SK-N-SH treated with all-trans-retinoic acid at 6 μM for 48 hours (cell line): Measurements from ENCODE around the gene ANKRD44.

Source experiments
- BACH2 ChIP-seq: fragments of 250-450 bp; sonication (Bioruptor Pico); IDR thresholded peaks from 2 replicates; pipeline ENCODE4 v1.9.0; 2021; ENCODE audit warnings: mild to moderate bottlenecking, borderline replicate concordance
- GLIS3 ChIP-seq: fragments of 250-450 bp; sonication (Bioruptor Pico); IDR thresholded peaks from 2 replicates; pipeline ENCODE4 v1.5.0; 2020; ENCODE audit warnings: mild to moderate bottlenecking, moderate library complexity
- PATZ1 ChIP-seq: fragments of 250-450 bp; sonication (Bioruptor Pico); IDR thresholded peaks from 2 replicates; pipeline ENCODE4 v1.8.0; 2020; ENCODE audit warnings: mild to moderate bottlenecking, moderate library complexity, borderline replicate concordance
- RARB ChIP-seq: fragments of 250-450 bp; sonication (Bioruptor Pico); IDR thresholded peaks from 2 replicates; pipeline ENCODE4 v1.8.0; 2021; ENCODE audit warnings: mild to moderate bottlenecking, moderate library complexity

GRCh38 chr2:197241596-197241995, 69.0 kb downstream of the ANKRD44 start:
- TF ChIP-seq GLIS3 (CRISPR knock-in tag) (no peak), BACH2 (CRISPR knock-in tag) (no peak), PATZ1 (CRISPR knock-in tag) (no peak), RARB (CRISPR knock-in tag) (no peak)
